ENCODE measurements around the gene DDX50.

GRCh38 chr10:68992636-68993440 is 91.7 kb downstream of the DDX50 start:
- TF ChIP-seq CTCF (IDR thresholded peaks at IDR 0.05) (no peak), POLR2A (IDR thresholded peaks at IDR 0.05) (no peak)

Measured in ovary (tissue), 3 donors.